GM23248 (cell line): ENCODE results near the gene TACR1.

Experiments
- EZH2 ChIP-seq: fragments of 200-600 bp; sonication (generic); IDR thresholded peaks from 2 replicates; pipeline ENCODE4 v1.6.1; 2018; ENCODE audit warnings: antibody characterized with exemption, mild to moderate bottlenecking; ENCODE audit not compliant: insufficient read depth, poor library complexity, severe bottlenecking
- EZH2phosphoT487 ChIP-seq: fragments of 200-600 bp; sonication (generic); IDR thresholded peaks from 2 replicates; pipeline ENCODE4 v1.6.1; 2018; ENCODE audit warnings: antibody characterized with exemption, moderate library complexity, mild to moderate bottlenecking, low read depth; ENCODE audit not compliant: insufficient read depth

DNA sequence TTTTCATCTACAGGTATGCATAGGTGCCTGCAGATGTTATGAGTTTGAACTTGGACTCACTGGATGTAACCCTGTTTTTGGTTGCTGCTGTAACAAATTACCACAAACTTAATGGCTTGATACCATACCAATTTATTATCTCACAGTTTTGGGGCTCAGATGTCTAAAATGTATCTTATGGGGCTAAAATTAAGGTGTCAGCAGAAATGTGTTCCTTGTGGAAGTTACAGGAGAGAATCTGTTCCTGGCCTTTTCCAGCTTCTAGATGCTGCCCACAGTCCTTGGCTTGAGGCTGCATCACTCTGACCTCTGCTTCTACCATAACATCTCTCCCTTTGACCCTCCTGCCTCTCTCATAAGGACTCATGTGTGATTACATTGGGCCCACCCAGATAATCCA lies 193.3 kb downstream of the TACR1 start:
- no peak for TF ChIP-seq EZH2
- TF ChIP-seq EZH2phosphoT487 = no peak
